ENCODE results near the gene DPP10.

Gene DPP10

GRCh38 chr2:115782286-115782685 lies 1339.8 kb downstream of the DPP10 start:
- DNase-seq = no peak

- DNase-seq = no peak
These were observed 1353.6 kb downstream of the DPP10 start for GRCh38 chr2:115796078-115796477.

GRCh38 chr2:115807276-115807675 lies 1364.8 kb downstream of the DPP10 start:
- DNase-seq = no peak

GRCh38 chr2:115825912-115826311 lies 1383.5 kb downstream of the DPP10 start:
- no peak for DNase-seq

- no peak for DNase-seq
These were observed 1390.8 kb downstream of the DPP10 start for GRCh38 chr2:115833196-115833595.

- no peak for DNase-seq
These were observed 1396.1 kb downstream of the DPP10 start for GRCh38 chr2:115838539-115838938.

- DNase-seq = no peak
These were observed 1399.9 kb downstream of the DPP10 start for GRCh38 chr2:115842306-115842705.

GRCh38 chr2:115848192-115848591 lies 1405.8 kb downstream of the DPP10 start:
- DNase-seq = no peak

- DNase-seq = no peak
These were observed 1424.6 kb downstream of the DPP10 start for GRCh38 chr2:115867024-115867423.

- no peak for DNase-seq
These were observed 1432.0 kb downstream of the DPP10 start for GRCh38 chr2:115874427-115874826.

GRCh38 chr2:115880558-115880957 lies 1438.1 kb downstream of the DPP10 start:
- DNase-seq = no peak

- DNase-seq = no peak
These were observed 1444.9 kb downstream of the DPP10 start for GRCh38 chr2:115887209-115887776.
